Stomach (tissue), 9 donors: ENCODE results near the gene CHURC1. TPM values are rescaled to one million over a fixed set of nuclear protein-coding genes. Genes with fewer than 3 reads are reported as not detected.

Source experiments
- DNase-seq, 2 donors: peaks; one replicate each; pipeline versions ENCODE4 v3.0.0 to v3.0.0-alpha.2; 2013 to 2019
- H3K27ac ChIP-seq, 5 donors: fragments of 200-600 bp in 4 of 5; sonication (generic) in 4 of 5; one replicate each; pipeline ENCODE4 v1.5.1; 2013 to 2019; ENCODE audit warnings: mild to moderate bottlenecking in 1 of 5, moderate library complexity in 1 of 5
- H3K27me3 ChIP-seq, 3 donors: fragments of 200-600 bp; sonication (generic); one replicate each; pipeline ENCODE4 v1.5.1; 2017 to 2019; ENCODE audit warnings: mixed run types in 1 of 3
- H3K36me3 ChIP-seq, 4 donors: fragments of 200-600 bp; sonication (generic); 1 replicate in 3 of 4; 2 replicates in 1 of 4; pipeline ENCODE4 v1.5.1; 2016 to 2019
- H3K4me1 ChIP-seq, 4 donors: fragments of 200-600 bp; sonication (generic); one replicate each; pipeline ENCODE4 v1.5.1; 2016 to 2019
- H3K4me3 ChIP-seq, 4 donors: fragments of 200-600 bp; sonication (generic) in 3 of 4; one replicate each; pipeline ENCODE4 v1.5.1; 2016 to 2019; ENCODE audit warnings: mild to moderate bottlenecking in 1 of 4
- H3K9me3 ChIP-seq, 4 donors: fragments of 200-600 bp; sonication (generic); one replicate each; pipeline ENCODE4 v1.5.1; 2016 to 2019
- EP300 ChIP-seq: sonication (generic); formaldehyde crosslinking; IDR thresholded peaks from one replicate; pipeline ENCODE4 v1.6.1; 2017; ENCODE audit warnings: antibody characterized with exemption
- POLR2A ChIP-seq, 4 donors: fragments of 450-650 bp; IDR thresholded peaks; one replicate each; pipeline ENCODE4 v1.6.1; 2016; ENCODE audit warnings: antibody characterized with exemption in 4 of 4, control low read depth in 2 of 4, mild to moderate bottlenecking in 1 of 4, moderate library complexity in 1 of 4
- POLR2AphosphoS5 ChIP-seq, 3 donors: sonication (generic); formaldehyde crosslinking; IDR thresholded peaks; one replicate each; pipeline ENCODE4 v1.6.1; 2016; ENCODE audit warnings: antibody characterized with exemption in 3 of 3
- WGBS, 5 donors: extraction: QIAGEN DNeasy Blood & Tissue Kit in 3 of 5; methylation state at CpG; one replicate each; pipeline versions ENCODE4 v1.1.5 to v1.1.7; 2013 to 2018; 5-methylcytosine and 5-hydroxymethylcytosine counted together
- intact Hi-C: fragments of 100-400 bp; cut with DNase I; formaldehyde crosslinking; loops from one replicate; pipeline ENCODE4 v1.15.1; 2023; ENCODE audit warnings: low total_unique reads
- polyA plus RNA-seq, 3 donors: library from polyadenylated mRNA; stranded (reverse); fragments of 200-250 nt; gene quantifications; one replicate each; pipeline ENCODE4 v1.2.3, GENCODE V29; 2013
- total RNA-seq, 5 donors: library from RNA; depleted of rRNA; stranded (reverse); fragments of >200 nt; gene quantifications; one replicate each; pipeline versions ENCODE4 v1.1.0 to v1.2.3, GENCODE V29; 2014 to 2016
- TF ChIP-seq, protein P1 (sequence below), 7 experiments: fragments of 450-650 bp in 4 of 7; fragments of 200-600 bp in 3 of 7; sonication (generic) in 3 of 7; IDR thresholded peaks; one replicate each; pipeline ENCODE4 v1.5.1; 2016 to 2019; ENCODE audit warnings: antibody characterized with exemption in 7 of 7, control low read depth in 2 of 7, mild to moderate bottlenecking in 1 of 7
- donor health status: healthy with polysubstance abuse.
- donor health status: Bipolar disorder and iron deficiency.
- donor health status: healthy.

Gene CHURC1
- total and polyA plus RNA-seq, 8 donors, result 20.4 to 102 (median 42.5) TPM

DNA sequence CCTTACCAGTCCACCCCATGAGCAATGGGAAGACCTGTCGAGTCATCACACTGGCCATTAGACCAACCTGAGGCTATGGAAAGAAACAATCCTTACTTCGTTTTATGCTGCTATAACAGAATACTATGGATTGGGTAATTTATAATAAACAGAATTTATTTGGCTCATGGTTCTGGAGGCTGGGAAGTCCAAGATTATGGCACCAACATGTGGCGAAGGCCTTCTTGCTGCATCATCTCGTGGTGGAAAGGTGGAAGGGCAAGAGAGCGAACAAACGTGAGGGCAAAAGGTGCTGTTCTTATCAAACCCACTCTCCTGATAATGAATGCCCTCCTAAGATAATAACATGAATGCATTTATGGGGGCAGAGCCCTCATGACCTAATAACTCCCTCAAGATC lies 24.9 kb upstream of the CHURC1 start:
- Histone ChIP-seq H3K4me3 (no peak overlapping the region), H3K27me3 (peaks cover 0 to 33% (median 0%) of the 10 kb centered on the region in 3 donors), H3K9me3 (no peaks in the 10 kb centered on the region), H3K27ac (no peak overlapping the region), H3K36me3 (no peaks in the 10 kb centered on the region), H3K4me1 (no peaks in the 10 kb centered on the region)
- DNase-seq, result no peak
- TF ChIP-seq, protein P1, sequence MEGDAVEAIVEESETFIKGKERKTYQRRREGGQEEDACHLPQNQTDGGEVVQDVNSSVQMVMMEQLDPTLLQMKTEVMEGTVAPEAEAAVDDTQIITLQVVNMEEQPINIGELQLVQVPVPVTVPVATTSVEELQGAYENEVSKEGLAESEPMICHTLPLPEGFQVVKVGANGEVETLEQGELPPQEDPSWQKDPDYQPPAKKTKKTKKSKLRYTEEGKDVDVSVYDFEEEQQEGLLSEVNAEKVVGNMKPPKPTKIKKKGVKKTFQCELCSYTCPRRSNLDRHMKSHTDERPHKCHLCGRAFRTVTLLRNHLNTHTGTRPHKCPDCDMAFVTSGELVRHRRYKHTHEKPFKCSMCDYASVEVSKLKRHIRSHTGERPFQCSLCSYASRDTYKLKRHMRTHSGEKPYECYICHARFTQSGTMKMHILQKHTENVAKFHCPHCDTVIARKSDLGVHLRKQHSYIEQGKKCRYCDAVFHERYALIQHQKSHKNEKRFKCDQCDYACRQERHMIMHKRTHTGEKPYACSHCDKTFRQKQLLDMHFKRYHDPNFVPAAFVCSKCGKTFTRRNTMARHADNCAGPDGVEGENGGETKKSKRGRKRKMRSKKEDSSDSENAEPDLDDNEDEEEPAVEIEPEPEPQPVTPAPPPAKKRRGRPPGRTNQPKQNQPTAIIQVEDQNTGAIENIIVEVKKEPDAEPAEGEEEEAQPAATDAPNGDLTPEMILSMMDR (IDR thresholded peaks at IDR 0.05), result no peak
- TF ChIP-seq POLR2A (IDR thresholded peaks at IDR 0.05), result no peak
- no peak for TF ChIP-seq EP300
- TF ChIP-seq POLR2AphosphoS5 (IDR thresholded peaks at IDR 0.05), result no peak
- WGBS, 5 donors, result 83 to 86% (median 84%) methylated on average over 6 of the region's 6 CpGs
- intact Hi-C loops, result no loop called here

DNA sequence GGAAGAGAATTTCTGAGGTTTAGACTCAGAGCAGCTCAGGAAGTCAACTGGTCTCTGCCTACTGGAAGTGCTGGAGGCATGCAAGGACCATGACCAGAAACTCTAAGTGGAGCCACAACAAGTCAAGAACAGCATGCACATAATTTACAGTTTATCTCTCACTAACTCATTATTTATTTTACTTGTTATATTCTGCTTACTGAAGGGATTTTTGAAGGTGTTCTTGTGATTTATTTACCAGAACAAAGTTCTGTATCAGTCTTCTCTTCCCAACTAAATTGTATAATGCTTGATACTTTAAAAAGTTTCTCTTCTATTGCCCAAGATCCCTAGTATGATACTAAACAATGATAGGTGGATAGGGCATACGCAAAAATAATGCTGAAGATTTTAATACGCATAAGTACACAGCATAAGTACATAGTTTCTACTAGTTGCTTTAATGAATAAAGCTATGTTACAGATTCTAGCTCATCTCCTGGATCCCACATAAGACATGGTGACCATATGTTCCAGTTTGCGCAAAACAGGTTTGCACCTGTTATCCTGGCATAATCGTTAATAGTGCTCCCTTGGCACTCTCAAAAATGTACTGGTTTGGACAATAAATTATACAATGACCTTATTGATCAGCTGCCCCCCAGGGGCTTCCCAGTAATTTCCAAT lies 22.9 kb upstream of the CHURC1 start:
- intact Hi-C loops, result no loop called here
- 88 to 91% (median 89%) methylated on average over 4 of the region's 4 CpGs for WGBS, 5 donors
- no peaks in the 10 kb centered on the region for H3K9me3 ChIP-seq

DNA sequence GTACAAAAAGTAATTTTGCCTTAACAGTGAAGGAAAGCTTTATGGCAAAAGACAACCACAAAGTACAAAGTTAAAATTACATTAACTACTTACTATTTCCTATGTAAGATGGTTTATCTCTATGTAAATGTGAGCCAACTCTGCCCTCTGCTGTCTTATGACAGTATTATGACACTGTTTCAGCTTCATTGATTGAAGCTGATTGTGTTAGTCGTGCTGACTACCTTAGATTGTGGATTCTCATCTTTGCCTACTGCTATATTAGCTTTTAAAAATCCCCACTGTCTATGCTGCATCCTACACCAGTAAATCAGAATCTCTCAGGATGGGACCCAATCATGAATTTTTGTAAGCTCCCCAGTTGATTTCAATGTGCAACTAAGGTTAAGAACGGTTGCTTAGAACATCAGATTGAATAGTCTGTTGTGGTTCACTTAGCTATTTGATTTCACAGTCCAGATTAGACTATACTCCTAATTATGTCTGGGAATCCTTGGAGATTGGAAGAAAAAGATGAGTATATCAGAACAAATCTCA lies 22.3 kb upstream of the CHURC1 start:
- TF ChIP-seq POLR2AphosphoS5 (IDR thresholded peaks at IDR 0.05), result no peak
- TF ChIP-seq, protein P1 (IDR thresholded peaks at IDR 0.05), result peak in 4 of 7 experiments; percentile 28 to 50 (median 34)
- DNase-seq, result peak in 1 of 2 donors; percentile 85
- 40 to 49% (median 44%) methylated on average over 2 of the region's 2 CpGs for WGBS, 5 donors
- H3K9me3 ChIP-seq, result no peaks in the 10 kb centered on the region
- no peak overlapping the region for H3K4me3 ChIP-seq
- intact Hi-C loops, result no loop called here
- peaks cover 0 to 19% (median 0%) of the 10 kb centered on the region in 3 donors for H3K27me3 ChIP-seq
- no peaks in the 10 kb centered on the region for H3K36me3 ChIP-seq
- H3K27ac ChIP-seq, result no peak overlapping the region
- no peaks in the 10 kb centered on the region for H3K4me1 ChIP-seq

More for the DNA sequence above, 22.9 kb upstream of the CHURC1 start:
- H3K27me3 ChIP-seq, result peaks cover 0 to 21% (median 0%) of the 10 kb centered on the region in 3 donors
- no peak overlapping the region for H3K27ac ChIP-seq
- DNase-seq, result no peak
- H3K4me3 ChIP-seq, result no peak overlapping the region
- H3K36me3 ChIP-seq, result no peaks in the 10 kb centered on the region
- TF ChIP-seq EP300, result no peak
- TF ChIP-seq POLR2AphosphoS5 (IDR thresholded peaks at IDR 0.05), result no peak
- TF ChIP-seq POLR2A (IDR thresholded peaks at IDR 0.05), result no peak
- TF ChIP-seq, protein P1 (IDR thresholded peaks at IDR 0.05), result no peak
- H3K4me1 ChIP-seq, result no peaks in the 10 kb centered on the region

DNA sequence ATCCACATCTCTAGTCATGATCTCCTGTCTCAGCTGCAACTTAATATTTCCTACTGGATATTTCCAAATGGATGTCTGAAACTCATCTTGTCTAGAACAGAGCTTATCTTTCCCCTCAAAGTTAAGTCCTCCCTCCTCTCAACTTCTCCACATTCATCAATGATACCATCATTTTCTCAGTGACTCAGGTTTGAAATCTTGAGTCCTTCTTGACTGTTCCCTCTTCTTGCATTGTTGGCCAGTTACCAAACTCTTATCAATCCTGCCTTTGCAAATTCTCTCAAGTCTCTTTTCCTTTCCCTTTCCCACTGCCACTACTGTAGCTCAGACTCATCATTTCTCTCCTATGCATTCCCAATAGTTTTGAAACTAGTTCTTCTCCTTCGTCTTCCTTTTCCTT lies 14.3 kb upstream of the CHURC1 start:
- Histone ChIP-seq H3K36me3 (no peaks in the 10 kb centered on the region), H3K4me3 (no peak overlapping the region), H3K27me3 (no peaks in the 10 kb centered on the region), H3K27ac (no peak overlapping the region), H3K4me1 (no peaks in the 10 kb centered on the region), H3K9me3 (no peaks in the 10 kb centered on the region)
- no peak for DNase-seq
- intact Hi-C loops, result loop anchor here (10.0 kb wide), 1 partner anchor 225 kb away; no protein-coding TSS in a partner anchor
- WGBS, 5 donors, result 64 to 82% (median 69%) methylated on average over 1 of the region's 1 CpG
- TF ChIP-seq POLR2AphosphoS5 (IDR thresholded peaks at IDR 0.05) (no peak), EP300 (no peak), POLR2A (IDR thresholded peaks at IDR 0.05) (no peak)
- TF ChIP-seq, protein P1 (IDR thresholded peaks at IDR 0.05), result no peak
